PFSK-1 (cell line): ENCODE measurements around the gene OR8B8.

ENCODE experiments used
- FOXP2 ChIP-seq: optimal IDR thresholded peaks from 2 replicates; pipeline ENCODE3; 2011; ENCODE audit warnings: borderline replicate concordance, control low read depth, inconsistent platforms; ENCODE audit not compliant: insufficient read depth; ENCODE audit errors: extremely low read length, extremely low read depth
- POLR2AphosphoS5 ChIP-seq: IDR thresholded peaks from 2 replicates; pipeline ENCODE4 v1.6.1; 2012; ENCODE audit warnings: low read depth, mild to moderate bottlenecking, control low read depth, low read length, moderate library complexity
- SIN3A ChIP-seq: IDR thresholded peaks from 2 replicates; pipeline ENCODE4 v1.6.1; 2012; ENCODE audit warnings: mild to moderate bottlenecking, low read length, moderate library complexity, borderline replicate concordance; ENCODE audit not compliant: insufficient read depth
- TAF1 ChIP-seq: IDR thresholded peaks from 2 replicates; pipeline ENCODE4 v1.6.1; 2012; ENCODE audit warnings: low read length, control low read depth, borderline replicate concordance; ENCODE audit not compliant: insufficient read depth
- TF ChIP-seq, protein P1 (sequence below), 2 experiments: IDR thresholded peaks; 2 replicates each; pipeline versions ENCODE4 v1.6.1 to v1.8.0; 2011 to 2012; ENCODE audit warnings: low read depth in 2 of 2, low read length in 2 of 2, control low read depth in 1 of 2, inconsistent platforms in 1 of 2, mild to moderate bottlenecking in 1 of 2, moderate library complexity in 1 of 2; ENCODE audit not compliant: insufficient read depth in 1 of 2

OR8B8 gene

DNA sequence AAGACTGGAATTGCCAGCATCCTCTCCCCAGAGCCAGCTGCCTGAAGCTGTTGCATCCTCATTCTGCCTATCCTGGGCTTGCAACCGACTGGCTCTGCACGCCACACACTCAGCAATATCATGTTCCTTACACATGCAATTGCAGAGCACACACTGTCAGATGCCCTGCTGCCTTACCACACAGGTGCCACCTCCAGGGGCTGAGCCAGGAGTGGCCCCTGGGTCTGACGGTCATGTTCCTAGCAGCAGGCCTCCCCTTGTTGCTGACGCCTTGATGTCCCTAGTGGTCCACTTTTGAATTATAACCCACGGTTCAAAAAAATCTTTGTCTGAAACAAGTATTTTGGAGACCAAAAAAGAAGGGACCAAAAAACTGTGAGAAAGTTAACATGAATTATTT is 18.5 kb upstream of the OR8B8 start:
- TF ChIP-seq POLR2AphosphoS5, result no peak
- TF ChIP-seq, protein P1, sequence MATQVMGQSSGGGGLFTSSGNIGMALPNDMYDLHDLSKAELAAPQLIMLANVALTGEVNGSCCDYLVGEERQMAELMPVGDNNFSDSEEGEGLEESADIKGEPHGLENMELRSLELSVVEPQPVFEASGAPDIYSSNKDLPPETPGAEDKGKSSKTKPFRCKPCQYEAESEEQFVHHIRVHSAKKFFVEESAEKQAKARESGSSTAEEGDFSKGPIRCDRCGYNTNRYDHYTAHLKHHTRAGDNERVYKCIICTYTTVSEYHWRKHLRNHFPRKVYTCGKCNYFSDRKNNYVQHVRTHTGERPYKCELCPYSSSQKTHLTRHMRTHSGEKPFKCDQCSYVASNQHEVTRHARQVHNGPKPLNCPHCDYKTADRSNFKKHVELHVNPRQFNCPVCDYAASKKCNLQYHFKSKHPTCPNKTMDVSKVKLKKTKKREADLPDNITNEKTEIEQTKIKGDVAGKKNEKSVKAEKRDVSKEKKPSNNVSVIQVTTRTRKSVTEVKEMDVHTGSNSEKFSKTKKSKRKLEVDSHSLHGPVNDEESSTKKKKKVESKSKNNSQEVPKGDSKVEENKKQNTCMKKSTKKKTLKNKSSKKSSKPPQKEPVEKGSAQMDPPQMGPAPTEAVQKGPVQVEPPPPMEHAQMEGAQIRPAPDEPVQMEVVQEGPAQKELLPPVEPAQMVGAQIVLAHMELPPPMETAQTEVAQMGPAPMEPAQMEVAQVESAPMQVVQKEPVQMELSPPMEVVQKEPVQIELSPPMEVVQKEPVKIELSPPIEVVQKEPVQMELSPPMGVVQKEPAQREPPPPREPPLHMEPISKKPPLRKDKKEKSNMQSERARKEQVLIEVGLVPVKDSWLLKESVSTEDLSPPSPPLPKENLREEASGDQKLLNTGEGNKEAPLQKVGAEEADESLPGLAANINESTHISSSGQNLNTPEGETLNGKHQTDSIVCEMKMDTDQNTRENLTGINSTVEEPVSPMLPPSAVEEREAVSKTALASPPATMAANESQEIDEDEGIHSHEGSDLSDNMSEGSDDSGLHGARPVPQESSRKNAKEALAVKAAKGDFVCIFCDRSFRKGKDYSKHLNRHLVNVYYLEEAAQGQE (IDR thresholded peaks at IDR 0.05; ENCODE audit: insufficient read depth in 1 of 2, low read depth in 2 of 2, low read length in 2 of 2), result no peak
- no peak for TF ChIP-seq FOXP2
- no peak for TF ChIP-seq TAF1
- no peak for TF ChIP-seq SIN3A

DNA sequence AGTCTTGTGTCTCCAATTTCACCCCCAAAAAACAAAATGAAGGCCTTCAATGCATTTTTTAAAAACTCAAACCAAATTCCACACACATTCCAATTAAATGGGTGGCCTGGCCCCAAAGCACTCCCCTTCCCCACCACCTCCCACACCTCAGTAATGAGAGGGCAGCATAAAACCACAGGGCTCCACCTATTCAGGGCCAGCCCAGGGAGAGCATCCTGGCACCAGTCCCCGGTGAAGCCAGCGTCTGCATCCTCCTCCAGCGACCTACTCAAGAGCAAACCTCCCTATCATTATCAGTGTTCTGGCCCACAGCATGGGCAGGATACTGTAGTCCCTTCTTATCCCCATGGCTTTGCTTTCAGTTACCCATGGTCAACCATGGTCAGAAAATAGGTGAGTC is 17.8 kb upstream of the OR8B8 start:
- TF ChIP-seq SIN3A (no peak), POLR2AphosphoS5 (no peak), FOXP2 (no peak), TAF1 (no peak)
- TF ChIP-seq, protein P1 (IDR thresholded peaks at IDR 0.05; ENCODE audit: insufficient read depth in 1 of 2, low read depth in 2 of 2, low read length in 2 of 2), result no peak

DNA sequence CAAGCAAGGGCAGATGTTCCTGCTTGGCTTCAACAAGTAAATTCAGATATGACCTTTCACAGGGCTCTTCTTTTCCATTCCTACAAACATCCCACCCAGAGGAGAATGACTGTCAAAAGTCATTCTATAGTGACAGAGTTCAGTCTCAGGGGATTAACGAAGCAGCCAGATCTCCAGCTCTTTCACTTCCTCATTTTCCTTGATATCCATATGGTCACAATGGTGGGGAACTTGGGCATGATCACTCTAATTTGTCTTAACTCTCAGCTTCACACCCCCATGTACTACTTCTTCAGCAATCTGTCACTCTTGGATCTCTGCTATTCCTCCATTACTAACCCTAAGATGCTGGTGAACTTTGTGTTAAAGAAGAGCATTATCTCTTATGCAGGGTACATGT is 15.0 kb upstream of the OR8B8 start:
- no peak for TF ChIP-seq POLR2AphosphoS5
- TF ChIP-seq SIN3A, result no peak
- no peak for TF ChIP-seq TAF1
- TF ChIP-seq, protein P1 (IDR thresholded peaks at IDR 0.05; ENCODE audit: insufficient read depth in 1 of 2, low read depth in 2 of 2, low read length in 2 of 2), result no peak
- no peak for TF ChIP-seq FOXP2

DNA sequence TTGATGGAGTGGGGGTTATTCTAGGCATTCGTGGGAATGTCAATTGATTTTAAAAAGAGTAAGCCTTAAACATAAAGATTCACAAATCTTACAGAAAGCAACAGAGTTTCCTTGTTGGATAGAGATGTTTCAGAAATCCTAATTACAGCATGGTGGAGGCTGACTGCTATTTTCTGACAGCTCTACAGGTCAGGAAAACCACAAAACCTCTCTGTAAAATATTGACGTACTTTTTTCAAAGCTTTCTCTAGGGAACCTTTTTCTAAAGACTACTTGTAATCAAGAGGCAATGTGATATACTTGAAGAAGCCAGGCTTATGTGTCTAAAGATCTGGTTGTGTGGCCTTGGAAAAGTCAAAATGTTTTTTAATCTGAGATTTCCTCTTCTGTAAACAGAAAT is 9.1 kb upstream of the OR8B8 start:
- TF ChIP-seq POLR2AphosphoS5 (no peak), TAF1 (no peak), FOXP2 (no peak), SIN3A (no peak)
- TF ChIP-seq, protein P1 (IDR thresholded peaks at IDR 0.05; ENCODE audit: insufficient read depth in 1 of 2, low read depth in 2 of 2, low read length in 2 of 2), result no peak

DNA sequence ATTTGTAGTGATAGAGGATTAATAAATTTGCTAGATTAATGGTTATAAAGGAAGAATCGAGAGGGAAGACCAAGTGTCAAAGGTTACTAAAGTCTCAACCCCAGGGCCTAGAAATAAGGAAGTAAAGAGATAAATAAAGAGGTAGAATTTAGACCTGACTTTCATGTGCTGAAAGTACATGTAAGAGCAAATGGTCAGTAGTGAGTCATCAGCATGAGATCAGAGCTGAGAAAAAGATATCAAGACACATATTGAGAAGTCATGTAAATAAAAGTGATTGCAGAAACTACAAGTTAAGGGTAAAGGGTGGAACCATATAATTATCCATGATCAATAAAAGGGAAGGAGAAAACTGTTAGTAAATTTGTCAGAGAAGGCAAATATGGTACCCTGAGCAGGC is 1.4 kb upstream of the OR8B8 start:
- TF ChIP-seq POLR2AphosphoS5, result no peak
- TF ChIP-seq, protein P1 (IDR thresholded peaks at IDR 0.05; ENCODE audit: insufficient read depth in 1 of 2, low read depth in 2 of 2, low read length in 2 of 2), result no peak
